Keratinocyte (primary cell): ENCODE measurements around the gene DRP2. TPM values are rescaled to one million over a fixed set of nuclear protein-coding genes. Genes with fewer than 3 reads are reported as not detected.

Experiments used
- DNase-seq: peaks from one replicate; pipeline ENCODE4 v3.0.0-alpha.2; 2011; ENCODE audit warnings: low read depth, missing footprints, low spot score
- FAIRE-seq: peaks from 2 replicates; lab custom pipeline; 2011; peaks lifted over from hg19 to GRCh38; lab: Jason Lieb, UNC
- H2AFZ ChIP-seq: 2 replicates; pipeline ENCODE4 v1.6.0; 2012; ENCODE audit warnings: low read length, control low read depth, inconsistent platforms; ENCODE audit not compliant: control insufficient read depth
- H3K27ac ChIP-seq: 2 replicates; pipeline ENCODE4 v1.5.1; 2011; ENCODE audit warnings: low read length; ENCODE audit not compliant: control insufficient read depth, insufficient read depth
- H3K27me3 ChIP-seq: 3 replicates; pipeline ENCODE4 v1.6.0; 2011; ENCODE audit warnings: low read length; ENCODE audit not compliant: control insufficient read depth, insufficient read depth; ENCODE audit errors: extremely low read depth
- H3K36me3 ChIP-seq, 2 experiments: 2 replicates in 1 of 2; 3 replicates in 1 of 2; pipeline ENCODE4 v1.5.1; 2011; ENCODE audit warnings: low read length in 2 of 2, mild to moderate bottlenecking in 1 of 2; ENCODE audit not compliant: control insufficient read depth in 2 of 2, insufficient read depth in 2 of 2; ENCODE audit errors: extremely low read depth in 1 of 2
- H3K4me1 ChIP-seq: 3 replicates; pipeline ENCODE4 v1.5.1; 2011; ENCODE audit warnings: low read length; ENCODE audit not compliant: control insufficient read depth, insufficient read depth; ENCODE audit errors: extremely low read depth
- H3K4me2 ChIP-seq: 3 replicates; pipeline ENCODE4 v1.6.0; 2011; ENCODE audit warnings: low read depth, low read length; ENCODE audit not compliant: control insufficient read depth, insufficient read depth; ENCODE audit errors: extremely low read depth
- H3K4me3 ChIP-seq, 3 experiments: fragments of 200-600 bp in 1 of 3; sonication (generic) in 1 of 3; 2 replicates in 2 of 3; 3 replicates in 1 of 3; pipeline ENCODE4 v1.5.1; 2011 to 2016; ENCODE audit warnings: low read length in 3 of 3, mild to moderate bottlenecking in 3 of 3, control low read depth in 2 of 3, inconsistent platforms in 1 of 3, low read depth in 1 of 3, mixed read lengths in 1 of 3, mixed run types in 1 of 3, moderate library complexity in 1 of 3; ENCODE audit not compliant: control insufficient read depth in 2 of 3, insufficient read depth in 2 of 3; ENCODE audit errors: extremely low read depth in 1 of 3
- H3K79me2 ChIP-seq: 2 replicates; pipeline ENCODE4 v1.6.0; 2012; ENCODE audit warnings: low read length; ENCODE audit not compliant: control insufficient read depth, insufficient read depth
- H3K9ac ChIP-seq: 3 replicates; pipeline ENCODE4 v1.6.0; 2011; ENCODE audit warnings: low read length; ENCODE audit not compliant: control insufficient read depth, insufficient read depth; ENCODE audit errors: extremely low read depth
- H3K9me1 ChIP-seq: 3 replicates; pipeline ENCODE4 v1.6.0; 2011; ENCODE audit warnings: low read length; ENCODE audit not compliant: control insufficient read depth, insufficient read depth; ENCODE audit errors: extremely low read depth
- H3K9me3 ChIP-seq: 2 replicates; pipeline ENCODE4 v1.5.1; 2012; ENCODE audit warnings: low read depth, low read length; ENCODE audit not compliant: control insufficient read depth
- H4K20me1 ChIP-seq: 3 replicates; pipeline ENCODE4 v1.6.0; 2011; ENCODE audit warnings: low read length; ENCODE audit not compliant: control insufficient read depth, insufficient read depth; ENCODE audit errors: extremely low read depth
- EZH2 ChIP-seq: IDR thresholded peaks from one replicate; pipeline ENCODE4 v1.6.1; 2012; ENCODE audit warnings: inconsistent platforms, mild to moderate bottlenecking, low read length, moderate library complexity
- dilution Hi-C: fragments of 300-500 bp; cut with MboI; formaldehyde crosslinking; loops from one replicate; pipeline ENCODE4 v1.7.0; 2020; ENCODE audit warnings: low sequenced_read_pairs; ENCODE audit not compliant: extremely low pct_ligation_motif_present
- polyA plus RNA-seq, 5 experiments: library from polyadenylated mRNA; depleted of rRNA in 3 of 5; stranded (reverse) in 3 of 5; stranded (forward) in 1 of 5; unstranded in 1 of 5; fragments of >200 nt; gene quantifications; 1 replicate in 1 of 5; 2 replicates in 3 of 5; 3 replicates in 1 of 5; pipeline versions ENCODE4 v1.2.1 to v1.2.3, GENCODE V29; 2011 to 2012; ENCODE audit warnings: missing spikeins in 2 of 5, low read depth in 1 of 5, low replicate concordance in 1 of 5
- TF ChIP-seq, protein P1 (sequence below), 3 experiments: IDR thresholded peaks in 1 of 3; conservative IDR thresholded peaks in 1 of 3; optimal IDR thresholded peaks in 1 of 3; 2 replicates in 2 of 3; 3 replicates in 1 of 3; pipeline versions ENCODE3 to v1.5.1; 2011; ENCODE audit warnings: low read length in 3 of 3, mild to moderate bottlenecking in 3 of 3, moderate library complexity in 2 of 3, control low read depth in 1 of 3, inconsistent platforms in 1 of 3; ENCODE audit not compliant: insufficient read depth in 2 of 3; ENCODE audit errors: extremely low read depth in 1 of 3

Gene DRP2
- polyA plus RNA-seq, 1 donor (not counting 4 experiments of a cell fraction or from before 2014, with no cell fraction given), result 0.08 TPM

- Histone ChIP-seq H4K20me1 (no peaks in the 10 kb centered on the region), H3K36me3 (no peaks in the 10 kb centered on the region), H3K4me2 (no peak overlapping the region), H2AFZ (no peak overlapping the region), H3K4me3 (no peak overlapping the region), H3K27ac (no peak overlapping the region), H3K9ac (no peak overlapping the region), H3K79me2 (no peaks in the 10 kb centered on the region), H3K9me1 (no peaks in the 10 kb centered on the region), H3K9me3 (no peaks in the 10 kb centered on the region), H3K4me1 (no peaks in the 10 kb centered on the region), H3K27me3 (no peaks in the 10 kb centered on the region)
- no peak for FAIRE-seq
- TF ChIP-seq EZH2, result no peak
- TF ChIP-seq, protein P1, sequence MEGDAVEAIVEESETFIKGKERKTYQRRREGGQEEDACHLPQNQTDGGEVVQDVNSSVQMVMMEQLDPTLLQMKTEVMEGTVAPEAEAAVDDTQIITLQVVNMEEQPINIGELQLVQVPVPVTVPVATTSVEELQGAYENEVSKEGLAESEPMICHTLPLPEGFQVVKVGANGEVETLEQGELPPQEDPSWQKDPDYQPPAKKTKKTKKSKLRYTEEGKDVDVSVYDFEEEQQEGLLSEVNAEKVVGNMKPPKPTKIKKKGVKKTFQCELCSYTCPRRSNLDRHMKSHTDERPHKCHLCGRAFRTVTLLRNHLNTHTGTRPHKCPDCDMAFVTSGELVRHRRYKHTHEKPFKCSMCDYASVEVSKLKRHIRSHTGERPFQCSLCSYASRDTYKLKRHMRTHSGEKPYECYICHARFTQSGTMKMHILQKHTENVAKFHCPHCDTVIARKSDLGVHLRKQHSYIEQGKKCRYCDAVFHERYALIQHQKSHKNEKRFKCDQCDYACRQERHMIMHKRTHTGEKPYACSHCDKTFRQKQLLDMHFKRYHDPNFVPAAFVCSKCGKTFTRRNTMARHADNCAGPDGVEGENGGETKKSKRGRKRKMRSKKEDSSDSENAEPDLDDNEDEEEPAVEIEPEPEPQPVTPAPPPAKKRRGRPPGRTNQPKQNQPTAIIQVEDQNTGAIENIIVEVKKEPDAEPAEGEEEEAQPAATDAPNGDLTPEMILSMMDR (optimal IDR thresholded peaks at IDR 0.05 in 1 of 3, IDR thresholded peaks at IDR 0.05 in 1 of 3, conservative IDR thresholded peaks at IDR 0.05 in 1 of 3; ENCODE audit: extremely low read depth in 1 of 3, insufficient read depth in 2 of 3, low read length in 3 of 3), result no peak
- dilution Hi-C loops, result no loop called here
- DNase-seq, result no peak
Observed at GRCh38 chrX:101223226-101223625, 3.6 kb downstream of the DRP2 start.

DNA sequence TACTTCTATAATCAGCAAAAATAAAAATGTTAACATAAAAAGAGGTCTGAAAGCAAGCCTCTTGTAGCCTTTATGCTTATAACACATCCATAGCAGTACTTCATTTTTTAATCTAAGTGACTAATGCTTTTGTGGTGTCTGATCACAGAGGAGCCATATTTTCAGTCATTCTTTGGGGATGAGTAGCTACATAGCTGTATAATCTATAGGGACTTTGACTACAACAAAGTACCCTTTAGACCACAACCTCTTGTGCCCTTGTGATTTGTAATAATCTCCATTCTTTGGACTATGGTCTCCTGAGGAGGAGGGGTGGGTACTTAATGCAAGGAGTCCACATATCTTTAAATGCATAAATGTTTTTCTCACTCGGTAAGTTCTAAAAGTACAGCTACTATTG, 9.6 kb downstream of the DRP2 start:
- Histone ChIP-seq H4K20me1 (no peaks in the 10 kb centered on the region), H3K4me3 (no peak overlapping the region), H3K4me2 (no peak overlapping the region), H3K4me1 (no peaks in the 10 kb centered on the region), H3K79me2 (no peaks in the 10 kb centered on the region), H3K9me3 (no peaks in the 10 kb centered on the region), H3K9me1 (no peaks in the 10 kb centered on the region), H3K9ac (no peak overlapping the region), H3K27me3 (no peaks in the 10 kb centered on the region), H2AFZ (no peak overlapping the region), H3K27ac (no peak overlapping the region), H3K36me3 (no peaks in the 10 kb centered on the region)
- TF ChIP-seq EZH2, result no peak
- TF ChIP-seq, protein P1 (optimal IDR thresholded peaks at IDR 0.05 in 1 of 3, IDR thresholded peaks at IDR 0.05 in 1 of 3, conservative IDR thresholded peaks at IDR 0.05 in 1 of 3; ENCODE audit: extremely low read depth in 1 of 3, insufficient read depth in 2 of 3, low read length in 3 of 3), result no peak
- FAIRE-seq (no peak), DNase-seq (no peak)
- dilution Hi-C loops, result no loop called here
